Measurements from ENCODE around the gene DROSHA. TPM values are rescaled to one million over a fixed set of nuclear protein-coding genes. Genes with fewer than 3 reads are reported as not detected.

Gene DROSHA
- total and polyA plus RNA-seq, 2 of the 8 experiments (the other 6 are each of a cell fraction or from before 2014, with no cell fraction given): 65.9 to 122 TPM

DNA sequence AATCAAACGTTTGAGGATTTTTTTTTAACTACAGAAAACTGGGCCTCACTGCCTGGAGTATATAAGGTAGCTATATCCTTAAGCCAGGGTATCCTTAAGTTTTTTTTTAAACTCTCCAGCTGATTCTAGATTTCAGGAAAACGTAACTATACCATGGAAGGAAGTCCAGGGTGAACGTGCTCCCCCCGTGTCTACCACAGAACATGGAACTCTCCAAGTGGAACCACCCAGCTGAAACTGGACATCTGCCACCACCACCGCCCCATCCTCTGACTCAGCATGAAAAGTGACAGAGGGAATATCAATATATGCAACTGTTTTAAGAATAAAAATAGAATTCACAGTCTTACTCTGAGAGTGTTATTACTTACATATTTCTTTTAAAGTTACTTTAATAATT, 61.3 kb downstream of the DROSHA start (continued):
- TF ChIP-seq, protein P1, sequence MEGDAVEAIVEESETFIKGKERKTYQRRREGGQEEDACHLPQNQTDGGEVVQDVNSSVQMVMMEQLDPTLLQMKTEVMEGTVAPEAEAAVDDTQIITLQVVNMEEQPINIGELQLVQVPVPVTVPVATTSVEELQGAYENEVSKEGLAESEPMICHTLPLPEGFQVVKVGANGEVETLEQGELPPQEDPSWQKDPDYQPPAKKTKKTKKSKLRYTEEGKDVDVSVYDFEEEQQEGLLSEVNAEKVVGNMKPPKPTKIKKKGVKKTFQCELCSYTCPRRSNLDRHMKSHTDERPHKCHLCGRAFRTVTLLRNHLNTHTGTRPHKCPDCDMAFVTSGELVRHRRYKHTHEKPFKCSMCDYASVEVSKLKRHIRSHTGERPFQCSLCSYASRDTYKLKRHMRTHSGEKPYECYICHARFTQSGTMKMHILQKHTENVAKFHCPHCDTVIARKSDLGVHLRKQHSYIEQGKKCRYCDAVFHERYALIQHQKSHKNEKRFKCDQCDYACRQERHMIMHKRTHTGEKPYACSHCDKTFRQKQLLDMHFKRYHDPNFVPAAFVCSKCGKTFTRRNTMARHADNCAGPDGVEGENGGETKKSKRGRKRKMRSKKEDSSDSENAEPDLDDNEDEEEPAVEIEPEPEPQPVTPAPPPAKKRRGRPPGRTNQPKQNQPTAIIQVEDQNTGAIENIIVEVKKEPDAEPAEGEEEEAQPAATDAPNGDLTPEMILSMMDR (IDR thresholded peaks at IDR 0.05; ENCODE audit: control extremely low read depth in 1 of 3, insufficient read depth in 1 of 3, low read depth in 1 of 3, low read length in 3 of 3): no peak

Data from H1 (cell line).